Kidney epithelial cell (primary cell): ENCODE measurements around the gene UROC1. TPM values are rescaled to one million over a fixed set of nuclear protein-coding genes. Genes with fewer than 3 reads are reported as not detected.
"Not testable (repeated sequence)": the region's sequence is repeated elsewhere in the genome, so short reads cannot be mapped to it uniquely, and the experiment has no call there.

Experiments used
- DNase-seq: peaks from one replicate; pipeline ENCODE4 v3.0.0-alpha.2; 2010; ENCODE audit warnings: low read depth
- H3K27me3 ChIP-seq: 2 replicates; pipeline ENCODE4 v1.6.0; 2011; ENCODE audit warnings: low read length; ENCODE audit not compliant: control insufficient read depth, insufficient read depth
- H3K36me3 ChIP-seq: 2 replicates; pipeline ENCODE4 v1.5.1; 2011; ENCODE audit warnings: low read length; ENCODE audit not compliant: control insufficient read depth, insufficient read depth
- H3K4me3 ChIP-seq: 2 replicates; pipeline ENCODE4 v1.5.1; 2011; ENCODE audit warnings: low read depth, mild to moderate bottlenecking, control low read depth, low read length
- CTCF ChIP-seq: IDR thresholded peaks from 2 replicates; pipeline ENCODE4 v1.5.1; 2011; ENCODE audit warnings: mild to moderate bottlenecking, moderate library complexity, low read length, control low read depth, inconsistent platforms; ENCODE audit not compliant: insufficient read depth, poor library complexity, severe bottlenecking
- total RNA-seq: library from RNA; depleted of rRNA; stranded (reverse); fragments of >200 nt; gene quantifications from 2 replicates; pipeline ENCODE4 v1.2.3, GENCODE V29; 2015

The UROC1 gene
- total RNA-seq, 1 donor from 2014 or later = not detected

GRCh38 chr3:126536126-126536525, 18.6 kb upstream of the UROC1 start:
- no peaks in the 10 kb centered on the region for H3K36me3 ChIP-seq
- no peak for TF ChIP-seq CTCF

DNA sequence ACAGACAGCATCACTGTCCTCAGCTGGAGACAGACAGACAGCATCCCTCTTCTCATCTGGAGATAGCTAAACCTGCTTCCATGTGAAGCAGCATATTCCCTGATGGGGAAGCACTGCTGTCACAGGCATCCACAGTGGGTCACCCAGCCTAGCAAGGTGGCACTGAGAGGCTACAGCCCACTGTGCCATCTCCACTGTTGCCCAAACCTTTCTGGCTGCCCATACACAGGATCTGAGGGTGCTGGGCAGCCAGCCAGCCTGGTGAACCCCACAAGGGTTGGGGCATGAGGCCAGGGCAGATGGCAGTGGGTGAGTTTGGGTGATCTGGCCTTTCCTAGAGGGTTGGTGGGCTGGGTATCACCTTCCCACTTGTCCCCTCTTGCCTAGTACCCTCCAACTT, 18.1 kb upstream of the UROC1 start:
- Histone ChIP-seq H3K4me3 (no peak overlapping the region), H3K27me3 (peaks cover 32% of the 10 kb centered on the region), H3K36me3 (no peaks in the 10 kb centered on the region)
- no peak for TF ChIP-seq CTCF
- no peak for DNase-seq

More at GRCh38 chr3:126536126-126536525, 18.6 kb upstream of the UROC1 start:
- no peak overlapping the region for H3K4me3 ChIP-seq
- no peak for DNase-seq
- peaks cover 31% of the 10 kb centered on the region for H3K27me3 ChIP-seq

GRCh38 chr3:126534716-126535115, 17.1 kb upstream of the UROC1 start:
- DNase-seq, H3K36me3 ChIP-seq, H3K4me3 ChIP-seq: not testable (repeated sequence)
- H3K27me3 ChIP-seq = peaks cover 36% of the 10 kb centered on the region

DNA sequence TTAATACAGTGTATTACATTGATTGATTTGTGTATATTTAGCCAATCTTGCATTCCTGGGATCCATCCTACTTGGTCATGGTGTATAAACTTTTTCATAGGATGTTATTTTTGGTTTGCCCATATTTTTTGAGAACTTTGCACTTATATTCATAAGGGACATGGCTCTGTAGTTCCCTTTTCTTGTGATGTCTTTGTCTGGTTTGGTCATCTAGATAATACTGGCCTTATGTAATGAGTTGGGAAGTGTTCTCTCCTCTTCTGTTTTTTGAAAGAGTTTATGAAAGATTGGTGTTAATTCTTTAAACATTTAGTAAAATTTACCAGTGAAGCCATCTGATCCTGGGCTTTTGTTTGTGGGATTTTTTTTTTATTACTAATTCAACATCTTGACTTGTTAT, 15.9 kb upstream of the UROC1 start:
- Histone ChIP-seq H3K36me3 (no peaks in the 10 kb centered on the region), H3K27me3 (peaks cover 36% of the 10 kb centered on the region), H3K4me3 (no peak overlapping the region)
- no peak for DNase-seq
- no peak for TF ChIP-seq CTCF

DNA sequence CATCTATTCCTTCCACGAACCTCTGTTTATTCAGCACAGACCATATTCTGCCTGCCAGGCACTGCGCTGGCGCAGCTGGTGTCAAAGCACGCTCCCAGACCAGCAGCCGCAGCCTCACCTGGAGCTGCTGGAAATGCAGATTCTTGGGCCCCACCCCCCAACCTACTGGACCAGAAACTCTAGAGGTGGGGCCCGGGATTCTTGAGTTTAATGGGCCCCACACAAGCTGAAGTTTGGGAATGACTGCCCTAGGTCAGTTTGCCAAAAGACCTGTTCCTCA, 13.4 kb upstream of the UROC1 start:
- no peak overlapping the region for H3K4me3 ChIP-seq
- no peaks in the 10 kb centered on the region for H3K36me3 ChIP-seq

GRCh38 chr3:126530171-126531050, 12.8 kb upstream of the UROC1 start:
- peaks cover 29% of the 10 kb centered on the region for H3K27me3 ChIP-seq
- no peak for TF ChIP-seq CTCF
- H3K36me3 ChIP-seq = no peaks in the 10 kb centered on the region
- no peak overlapping the region for H3K4me3 ChIP-seq
- DNase-seq = no peak

More for the DNA sequence above, 13.4 kb upstream of the UROC1 start:
- no peak for DNase-seq
- H3K27me3 ChIP-seq = peaks cover 29% of the 10 kb centered on the region
- TF ChIP-seq CTCF = no peak
